H54 (cell line): Measurements from ENCODE around the gene AGAP1.

ENCODE experiments used
- DNase-seq: peaks from one replicate; pipeline ENCODE4 v3.0.0; 2011; ENCODE audit warnings: low spot score, mixed read lengths; ENCODE audit not compliant: insufficient read length
- FAIRE-seq: peaks from 3 replicates; lab custom pipeline; 2011; peaks lifted over from hg19 to GRCh38; lab: Jason Lieb, UNC
- POLR2A ChIP-seq: IDR thresholded peaks from 2 replicates; pipeline ENCODE4 v1.6.1; 2011; ENCODE audit warnings: low read depth, mild to moderate bottlenecking, low read length

The AGAP1 gene

GRCh38 chr2:235665661-235666212 is 171.9 kb downstream of the AGAP1 start:
- TF ChIP-seq POLR2A = no peak
- no peak for DNase-seq
- FAIRE-seq = no peak

- no peak for FAIRE-seq
- DNase-seq = peak; percentile 55
Observed at GRCh38 chr2:235666213-235666781, 172.5 kb downstream of the AGAP1 start.

GRCh38 chr2:235668782-235669181 is 174.9 kb downstream of the AGAP1 start:
- TF ChIP-seq POLR2A = no peak
- FAIRE-seq = no peak
- DNase-seq = no peak

More at GRCh38 chr2:235666213-235666781, 172.5 kb downstream of the AGAP1 start:
- TF ChIP-seq POLR2A = no peak

GRCh38 chr2:235669269-235669831 is 175.5 kb downstream of the AGAP1 start:
- FAIRE-seq (no peak), DNase-seq (peak; percentile 88)
- TF ChIP-seq POLR2A = no peak

- FAIRE-seq (no peak), DNase-seq (no peak)
- no peak for TF ChIP-seq POLR2A
Observed at GRCh38 chr2:235669983-235670962, 176.4 kb downstream of the AGAP1 start.

- TF ChIP-seq POLR2A = no peak
- FAIRE-seq (no peak), DNase-seq (no peak)
Observed at GRCh38 chr2:235670974-235671787, 177.3 kb downstream of the AGAP1 start.

GRCh38 chr2:235672720-235673119 is 178.9 kb downstream of the AGAP1 start:
- DNase-seq = no peak
- FAIRE-seq = no peak
- TF ChIP-seq POLR2A = no peak

- DNase-seq = no peak
- FAIRE-seq = no peak
- TF ChIP-seq POLR2A = no peak
Observed at GRCh38 chr2:235674146-235674545, 180.3 kb downstream of the AGAP1 start.

- TF ChIP-seq POLR2A = no peak
- no peak for DNase-seq
- FAIRE-seq = no peak
Observed at GRCh38 chr2:235674812-235675211, 181.0 kb downstream of the AGAP1 start.

GRCh38 chr2:235675678-235676535 is 182.1 kb downstream of the AGAP1 start:
- FAIRE-seq (peak; percentile 94), DNase-seq (peak; percentile 81)

GRCh38 chr2:235676536-235676799 is 182.6 kb downstream of the AGAP1 start:
- DNase-seq (no peak), FAIRE-seq (no peak)
- TF ChIP-seq POLR2A = no peak

More at GRCh38 chr2:235675678-235676535, 182.1 kb downstream of the AGAP1 start:
- no peak for TF ChIP-seq POLR2A

- DNase-seq (no peak), FAIRE-seq (no peak)
- no peak for TF ChIP-seq POLR2A
Observed at GRCh38 chr2:235677276-235677788, 183.5 kb downstream of the AGAP1 start.
